ENCODE measurements around the gene KCTD1.

DNA sequence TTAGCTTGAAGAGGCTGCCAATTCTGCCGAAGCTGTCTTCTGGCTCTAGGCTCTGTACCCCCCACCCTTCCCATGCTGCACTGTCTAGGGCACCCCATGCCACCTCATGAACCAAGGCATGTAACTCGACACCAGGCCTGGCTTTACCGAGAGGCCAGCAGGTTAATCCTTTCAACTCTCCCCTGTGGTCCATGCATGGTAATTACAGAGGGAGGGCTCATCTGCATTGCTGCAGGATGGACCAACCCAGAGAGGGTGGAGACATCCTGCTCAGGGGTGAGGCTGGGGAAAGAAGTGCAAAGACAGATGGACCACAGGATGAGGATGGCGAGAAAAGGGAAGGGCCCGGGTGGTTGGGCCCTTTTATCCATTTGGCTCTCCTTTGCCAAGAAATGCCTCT is 65.8 kb downstream of the KCTD1 start:
- TF ChIP-seq, protein P1, sequence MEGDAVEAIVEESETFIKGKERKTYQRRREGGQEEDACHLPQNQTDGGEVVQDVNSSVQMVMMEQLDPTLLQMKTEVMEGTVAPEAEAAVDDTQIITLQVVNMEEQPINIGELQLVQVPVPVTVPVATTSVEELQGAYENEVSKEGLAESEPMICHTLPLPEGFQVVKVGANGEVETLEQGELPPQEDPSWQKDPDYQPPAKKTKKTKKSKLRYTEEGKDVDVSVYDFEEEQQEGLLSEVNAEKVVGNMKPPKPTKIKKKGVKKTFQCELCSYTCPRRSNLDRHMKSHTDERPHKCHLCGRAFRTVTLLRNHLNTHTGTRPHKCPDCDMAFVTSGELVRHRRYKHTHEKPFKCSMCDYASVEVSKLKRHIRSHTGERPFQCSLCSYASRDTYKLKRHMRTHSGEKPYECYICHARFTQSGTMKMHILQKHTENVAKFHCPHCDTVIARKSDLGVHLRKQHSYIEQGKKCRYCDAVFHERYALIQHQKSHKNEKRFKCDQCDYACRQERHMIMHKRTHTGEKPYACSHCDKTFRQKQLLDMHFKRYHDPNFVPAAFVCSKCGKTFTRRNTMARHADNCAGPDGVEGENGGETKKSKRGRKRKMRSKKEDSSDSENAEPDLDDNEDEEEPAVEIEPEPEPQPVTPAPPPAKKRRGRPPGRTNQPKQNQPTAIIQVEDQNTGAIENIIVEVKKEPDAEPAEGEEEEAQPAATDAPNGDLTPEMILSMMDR (IDR thresholded peaks at IDR 0.05): no peak
- TF ChIP-seq TEAD4 (IDR thresholded peaks at IDR 0.05; ENCODE audit: borderline replicate concordance, insufficient read depth) (no peak), TAF1 (IDR thresholded peaks at IDR 0.05; ENCODE audit: borderline replicate concordance, low read depth, low read length) (no peak), FOXM1 (IDR thresholded peaks at IDR 0.05; ENCODE audit: low read depth) (no peak), YY1 (IDR thresholded peaks at IDR 0.05; ENCODE audit: low read depth) (no peak), EZH2phosphoT487 (IDR thresholded peaks at IDR 0.05; ENCODE audit: borderline replicate concordance, low read depth) (no peak), NFIC (IDR thresholded peaks at IDR 0.05; ENCODE audit: borderline replicate concordance) (no peak), FOXJ3 (CRISPR knock-in tag; IDR thresholded peaks at IDR 0.05) (no peak), POLR2AphosphoS5 (IDR thresholded peaks at IDR 0.05; ENCODE audit: low read depth, low read length) (no peak)
- TF ChIP-seq, protein P2, sequence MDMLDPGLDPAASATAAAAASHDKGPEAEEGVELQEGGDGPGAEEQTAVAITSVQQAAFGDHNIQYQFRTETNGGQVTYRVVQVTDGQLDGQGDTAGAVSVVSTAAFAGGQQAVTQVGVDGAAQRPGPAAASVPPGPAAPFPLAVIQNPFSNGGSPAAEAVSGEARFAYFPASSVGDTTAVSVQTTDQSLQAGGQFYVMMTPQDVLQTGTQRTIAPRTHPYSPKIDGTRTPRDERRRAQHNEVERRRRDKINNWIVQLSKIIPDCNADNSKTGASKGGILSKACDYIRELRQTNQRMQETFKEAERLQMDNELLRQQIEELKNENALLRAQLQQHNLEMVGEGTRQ (IDR thresholded peaks at IDR 0.05; ENCODE audit: borderline replicate concordance, low read depth, low read length): no peak
- TF ChIP-seq, protein P3, sequence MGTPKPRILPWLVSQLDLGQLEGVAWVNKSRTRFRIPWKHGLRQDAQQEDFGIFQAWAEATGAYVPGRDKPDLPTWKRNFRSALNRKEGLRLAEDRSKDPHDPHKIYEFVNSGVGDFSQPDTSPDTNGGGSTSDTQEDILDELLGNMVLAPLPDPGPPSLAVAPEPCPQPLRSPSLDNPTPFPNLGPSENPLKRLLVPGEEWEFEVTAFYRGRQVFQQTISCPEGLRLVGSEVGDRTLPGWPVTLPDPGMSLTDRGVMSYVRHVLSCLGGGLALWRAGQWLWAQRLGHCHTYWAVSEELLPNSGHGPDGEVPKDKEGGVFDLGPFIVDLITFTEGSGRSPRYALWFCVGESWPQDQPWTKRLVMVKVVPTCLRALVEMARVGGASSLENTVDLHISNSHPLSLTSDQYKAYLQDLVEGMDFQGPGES (IDR thresholded peaks at IDR 0.05; ENCODE audit: low read depth, low read length): no peak
